Placental epithelial cell (primary cell): ENCODE data around the gene UBE2I. TPM values are rescaled to one million over a fixed set of nuclear protein-coding genes. Genes with fewer than 3 reads are reported as not detected.

ENCODE experiments used
- total RNA-seq: library from RNA; depleted of rRNA; stranded (reverse); fragments of >200 nt; gene quantifications from 2 replicates; pipeline ENCODE4 v1.2.3, GENCODE V29; 2012

UBE2I gene
- total RNA-seq = 46.3 and 51.9 TPM in 2 replicates

GRCh38 chr16:1308977-1309885 lies at the start of gene UBE2I:
Gene UBE2I, plus strand, starts transcription at chr16:1309636. Its CDS starts 4,395 bp downstream, at chr16:1314031.

GRCh38 chr16:1333149-1333812 lies 23.8 kb downstream of the UBE2I start, which contains the start of gene BAIAP3:
Gene BAIAP3, plus strand, starts transcription at chr16:1333645. Its CDS starts 4,905 bp downstream, at chr16:1338550.

GRCh38 chr16:1351582-1352362 lies 42.3 kb downstream of the UBE2I start, which contains the start of the genes GNPTG and TSR3:
Gene GNPTG, plus strand, starts transcription at chr16:1351931. Its CDS starts 35 bp downstream, at chr16:1351966.
Gene TSR3, minus strand, starts transcription at chr16:1351878. Its CDS starts 74 bp downstream, at chr16:1351804.

Other genes starting within 250 kb of the UBE2I start
- gene SSTR5, start 236.9 kb upstream of the UBE2I start, total RNA-seq = not detected in 2 replicates
- not detected in 2 replicates for gene C1QTNF8, start 213.4 kb upstream of the UBE2I start, total RNA-seq
- under 0.01 and 0.11 TPM in 2 replicates for gene CACNA1H, start 156.5 kb upstream of the UBE2I start, total RNA-seq
- gene TPSG1, start 84.4 kb upstream of the UBE2I start, total RNA-seq = not detected in 2 replicates
- not detected in 2 replicates for gene TPSB2, start 79.5 kb upstream of the UBE2I start, total RNA-seq
- gene TPSAB1, start 68.9 kb upstream of the UBE2I start, total RNA-seq = not detected in 2 replicates
- gene TPSD1, start 53.6 kb upstream of the UBE2I start, total RNA-seq = not detected in 2 replicates
- gene BAIAP3, start 24.0 kb downstream of the UBE2I start, total RNA-seq = 0.54 TPM in 1 of 2 replicates, not detected in the other
- gene TSR3, start 42.2 kb downstream of the UBE2I start, total RNA-seq = 41.2 and 84.2 TPM in 2 replicates
- gene GNPTG, start 42.3 kb downstream of the UBE2I start, total RNA-seq = 30.8 and 53.4 TPM in 2 replicates
- 7.0 and 7.5 TPM in 2 replicates for gene UNKL, start 105.1 kb downstream of the UBE2I start, total RNA-seq
- gene UQCC4, start 111.1 kb downstream of the UBE2I start, total RNA-seq = 12.4 and 15.3 TPM in 2 replicates
- gene PERCC1, start 121.4 kb downstream of the UBE2I start, total RNA-seq = not detected in 2 replicates
- 0.33 and 0.39 TPM in 2 replicates for gene CCDC154, start 134.9 kb downstream of the UBE2I start, total RNA-seq
- 47.3 and 78.1 TPM in 2 replicates for gene CLCN7, start 165.4 kb downstream of the UBE2I start, total RNA-seq
- gene PTX4, start 179.3 kb downstream of the UBE2I start, total RNA-seq = not detected in 2 replicates
- 15.3 and 18.9 TPM in 2 replicates for gene TELO2, start 183.7 kb downstream of the UBE2I start, total RNA-seq
- under 0.01 TPM in 1 of 2 replicates, not detected in the other for gene TMEM204, start 224.0 kb downstream of the UBE2I start, total RNA-seq